Iris pigment epithelial cell (primary cell): Measurements from ENCODE around the gene NUMA1.

ENCODE experiments used
- DNase-seq: peaks from one replicate; pipeline ENCODE4 v3.0.0-alpha.2; 2011; ENCODE audit warnings: low read depth

The NUMA1 gene

DNA sequence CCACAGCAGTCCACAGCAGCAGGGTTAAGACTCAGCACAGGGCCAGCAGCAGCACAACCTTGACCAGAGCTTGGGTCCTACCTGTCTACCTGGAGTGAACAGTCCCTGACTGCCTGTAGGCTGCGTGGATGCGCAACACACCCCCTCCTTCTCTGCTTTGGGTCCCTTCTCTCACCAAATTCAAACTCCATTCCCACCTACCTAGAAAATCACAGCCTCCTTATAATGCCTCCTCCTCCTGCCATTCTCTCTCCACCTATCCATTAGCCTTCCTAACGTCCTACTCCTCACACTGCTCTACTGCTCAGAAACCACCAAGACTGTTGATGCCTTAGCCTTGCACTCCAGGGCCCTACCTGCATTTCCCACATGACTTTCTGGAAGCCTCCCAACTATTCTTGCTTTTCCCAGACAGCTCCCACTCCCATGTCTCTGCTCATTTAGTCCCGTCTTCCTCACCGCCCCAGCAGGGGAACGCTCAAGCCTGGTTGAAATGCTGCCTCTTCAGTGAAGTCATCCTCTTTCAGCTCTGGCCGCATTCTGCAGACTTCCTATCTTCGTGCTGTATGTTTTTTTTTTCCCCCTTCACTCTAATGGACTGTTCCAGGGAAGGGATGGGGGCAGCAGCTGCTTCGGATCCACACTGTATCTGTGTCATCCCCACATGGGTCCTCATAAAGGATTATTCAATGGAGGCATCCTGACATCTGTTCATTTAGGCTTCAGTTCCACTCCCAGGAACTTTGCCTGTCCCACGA, 78.3 kb downstream of the NUMA1 start:
- no peak for DNase-seq

DNA sequence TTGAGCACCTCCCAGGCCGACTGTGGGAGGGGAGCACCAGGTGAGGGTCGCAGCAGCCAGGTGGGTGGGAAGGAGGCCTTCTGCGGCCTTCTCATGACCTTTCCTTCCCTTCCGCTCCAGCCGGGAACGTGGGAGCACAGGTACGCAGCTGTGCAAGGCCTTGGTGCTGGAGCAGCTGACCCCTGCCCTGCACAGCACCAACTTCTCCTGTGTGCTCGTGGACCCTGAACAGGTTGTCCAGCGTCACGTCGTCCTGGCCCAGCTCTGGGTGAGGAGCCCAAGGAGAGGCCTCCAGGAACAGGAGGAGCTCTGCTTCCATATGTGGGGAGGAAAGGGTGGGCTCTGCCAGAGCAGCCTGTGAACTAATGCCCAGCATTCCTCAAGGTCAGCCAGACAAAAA, 79.1 kb downstream of the NUMA1 start:
- no peak for DNase-seq

DNA sequence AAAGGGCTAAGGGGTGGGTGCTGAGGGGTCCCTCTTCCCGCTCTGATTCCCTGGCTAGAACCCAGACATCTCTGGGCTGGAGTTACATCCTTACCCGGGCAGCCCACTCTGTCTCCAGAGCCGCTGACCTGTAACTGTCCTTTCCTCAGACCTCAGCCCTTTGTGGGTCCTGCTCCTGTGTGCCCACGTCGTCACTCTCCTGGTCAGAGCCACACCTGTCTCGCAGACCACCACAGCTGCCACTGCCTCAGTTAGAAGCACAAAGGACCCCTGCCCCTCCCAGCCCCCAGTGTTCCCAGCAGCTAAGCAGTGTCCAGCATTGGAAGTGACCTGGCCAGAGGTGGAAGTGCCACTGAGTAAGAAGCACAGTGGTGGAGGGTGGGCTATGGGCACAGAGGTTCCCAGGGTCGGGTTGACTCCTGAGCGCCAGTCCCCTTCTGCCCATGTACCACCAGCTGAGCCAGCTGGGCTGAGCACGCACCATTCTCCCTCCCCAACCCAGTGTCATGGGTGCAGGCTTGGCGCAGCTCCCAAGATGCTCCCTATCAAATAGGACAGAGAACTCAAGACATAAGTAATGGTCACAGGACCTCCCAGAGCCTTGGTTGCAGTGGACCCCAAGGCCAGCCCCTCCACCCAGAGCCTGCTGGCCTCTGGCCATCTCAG, 80.0 kb downstream of the NUMA1 start:
- no peak for DNase-seq

DNA sequence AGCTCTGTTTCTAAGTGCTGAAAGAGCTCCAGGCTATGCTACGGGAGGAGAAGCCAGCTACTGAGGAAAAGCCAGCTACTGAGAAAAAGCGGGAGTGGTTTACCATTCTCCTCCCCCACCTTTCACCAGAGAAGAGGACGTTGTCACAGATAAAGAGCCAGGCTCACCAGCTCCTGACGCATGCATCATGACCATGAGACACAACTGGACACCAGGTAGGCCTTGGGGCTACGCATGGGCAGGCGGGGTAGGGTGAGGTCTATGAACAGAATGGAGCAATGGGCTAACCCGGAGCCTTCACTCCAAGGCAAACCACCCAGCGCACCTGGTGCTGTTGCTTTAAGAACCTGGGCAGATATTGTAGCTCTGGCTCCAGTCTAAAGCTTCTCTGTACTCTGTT, 80.5 kb downstream of the NUMA1 start:
- no peak for DNase-seq

DNA sequence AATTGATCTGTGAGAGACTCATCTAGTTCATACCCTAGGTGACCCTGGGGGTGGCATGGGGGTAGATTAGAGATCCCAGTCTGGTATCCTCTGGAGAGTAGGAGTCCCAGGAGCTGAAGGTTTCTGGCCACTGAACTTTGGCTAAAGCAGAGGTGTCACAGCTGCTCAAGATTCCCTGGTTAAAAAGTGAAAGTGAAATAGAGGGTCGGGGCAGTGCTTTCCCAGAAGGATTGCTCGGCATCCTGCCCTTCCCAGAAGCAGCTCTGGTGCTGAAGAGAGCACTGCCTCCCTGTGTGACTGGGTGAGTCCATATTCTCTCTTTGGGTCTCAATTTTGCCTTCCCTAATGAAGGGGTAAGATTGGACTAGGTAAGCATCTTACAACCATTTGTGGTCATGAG, 81.0 kb downstream of the NUMA1 start:
- DNase-seq: peak; percentile 39

DNA sequence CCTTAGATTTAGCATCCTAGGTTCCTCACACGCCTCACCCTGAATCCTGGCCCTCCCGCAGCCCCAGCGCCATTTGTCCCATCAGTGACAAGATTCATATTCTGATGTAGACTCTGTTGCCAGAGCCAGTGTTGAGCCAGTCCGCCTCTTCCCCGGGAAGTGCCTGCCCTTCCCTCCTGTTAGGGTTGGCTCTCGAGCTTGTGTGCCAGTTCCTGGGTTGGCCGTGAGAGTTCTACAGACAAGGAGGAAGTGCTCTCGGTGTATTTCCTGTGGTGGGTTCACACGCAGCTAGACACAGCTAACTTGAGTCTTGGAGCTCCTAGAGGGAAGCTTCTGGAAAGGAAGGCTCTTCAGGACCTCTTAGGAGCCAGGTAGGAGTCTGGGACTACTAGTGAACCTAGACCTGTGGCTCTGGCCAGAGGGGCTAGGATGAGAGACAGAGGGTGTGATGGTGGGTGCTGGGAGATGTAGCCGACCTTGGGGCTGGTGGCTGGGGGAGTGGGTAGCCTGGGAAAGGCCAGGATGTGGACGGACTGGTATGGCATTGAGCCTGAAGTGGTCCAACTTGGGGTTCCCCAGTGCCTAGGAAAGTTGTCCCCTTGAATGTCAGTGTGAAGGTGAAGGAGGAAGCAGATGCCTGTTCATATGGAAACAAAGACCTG, 81.6 kb downstream of the NUMA1 start, which contains the start of gene IL18BP:
IL18BP (plus strand) TSS at position 261 of the 662 bp plus-strand sequence. CDS start 1,076 bp downstream, outside the sequence.
- no peak for DNase-seq

DNA sequence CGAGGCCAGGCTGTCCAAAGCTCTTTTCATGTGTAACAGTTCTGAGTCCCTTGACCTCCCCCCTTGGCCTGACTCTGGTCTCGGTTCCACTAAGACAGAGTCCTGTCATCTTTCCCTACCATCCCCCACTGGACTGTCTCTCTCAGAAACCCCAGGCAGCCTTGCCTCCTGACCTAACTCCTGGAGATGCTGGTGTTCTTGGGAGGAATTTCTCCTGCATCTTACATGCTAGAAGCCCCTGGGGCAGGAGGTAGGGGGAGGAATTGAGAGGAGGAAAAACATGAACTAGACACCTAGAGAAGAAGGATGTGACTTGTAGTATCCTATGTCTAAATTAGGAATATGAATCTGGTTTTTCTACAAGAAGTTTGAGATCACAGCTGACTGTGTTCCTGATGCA, 82.3 kb downstream of the NUMA1 start:
- DNase-seq: no peak

DNA sequence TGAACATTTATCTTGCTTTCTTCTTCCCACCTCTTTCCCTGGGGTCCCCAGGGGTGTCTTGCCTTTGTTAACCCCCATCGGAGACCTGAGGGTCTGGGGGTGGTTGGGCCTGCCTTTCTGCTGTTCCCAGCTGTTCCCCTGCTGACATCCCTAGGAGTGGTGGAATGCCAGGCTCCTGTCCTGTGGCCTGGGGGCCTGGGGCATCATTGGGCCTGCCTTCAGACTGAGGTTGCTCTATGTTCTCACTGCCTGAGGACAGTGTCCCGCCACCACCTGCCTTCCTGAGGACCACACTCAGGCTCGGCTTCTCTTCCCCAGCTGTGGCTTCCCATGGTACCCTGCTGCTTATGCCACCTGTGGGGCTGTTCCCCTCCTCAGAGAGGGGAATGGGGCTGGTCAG, 82.7 kb downstream of the NUMA1 start:
- DNase-seq: no peak

DNA sequence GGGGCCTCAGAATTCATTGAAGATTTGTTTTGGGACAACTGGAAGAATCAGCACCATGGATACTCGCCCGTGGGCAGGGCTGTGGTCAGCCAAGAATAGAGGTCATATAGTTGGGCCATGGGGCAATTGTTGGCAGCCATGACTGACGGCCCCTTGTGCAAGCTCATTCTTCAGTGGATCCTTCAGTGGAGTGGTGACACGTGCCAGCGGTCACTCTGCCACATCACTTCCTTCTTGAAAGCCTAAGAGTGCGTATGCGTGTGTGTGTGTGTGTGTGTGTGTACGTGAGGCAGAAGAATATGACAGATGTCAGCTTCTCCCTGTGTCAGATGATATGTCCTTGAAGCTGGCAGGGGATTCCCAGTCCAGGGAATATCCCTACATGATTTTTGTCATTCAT, 83.4 kb downstream of the NUMA1 start:
- no peak for DNase-seq

DNA sequence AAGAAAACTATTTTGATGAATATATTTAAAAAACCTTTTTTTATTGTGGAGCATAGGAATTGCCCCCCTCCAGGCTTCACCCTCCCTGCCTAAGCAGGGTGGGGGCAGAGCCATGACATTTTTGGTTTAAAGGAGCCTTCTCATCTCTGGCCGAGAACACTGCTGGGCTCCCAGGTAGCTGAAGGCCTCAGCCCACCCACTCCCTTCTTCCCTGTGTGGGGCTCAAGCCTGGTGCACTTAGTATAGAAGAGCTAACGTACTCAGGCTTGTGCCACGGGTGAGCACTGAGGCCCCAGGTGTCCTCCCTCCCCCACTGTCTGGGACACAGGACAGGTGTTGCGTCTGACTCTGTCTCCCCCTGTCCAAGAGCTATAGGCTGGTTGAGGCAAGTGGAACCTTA, 83.8 kb downstream of the NUMA1 start:
- DNase-seq: no peak

DNA sequence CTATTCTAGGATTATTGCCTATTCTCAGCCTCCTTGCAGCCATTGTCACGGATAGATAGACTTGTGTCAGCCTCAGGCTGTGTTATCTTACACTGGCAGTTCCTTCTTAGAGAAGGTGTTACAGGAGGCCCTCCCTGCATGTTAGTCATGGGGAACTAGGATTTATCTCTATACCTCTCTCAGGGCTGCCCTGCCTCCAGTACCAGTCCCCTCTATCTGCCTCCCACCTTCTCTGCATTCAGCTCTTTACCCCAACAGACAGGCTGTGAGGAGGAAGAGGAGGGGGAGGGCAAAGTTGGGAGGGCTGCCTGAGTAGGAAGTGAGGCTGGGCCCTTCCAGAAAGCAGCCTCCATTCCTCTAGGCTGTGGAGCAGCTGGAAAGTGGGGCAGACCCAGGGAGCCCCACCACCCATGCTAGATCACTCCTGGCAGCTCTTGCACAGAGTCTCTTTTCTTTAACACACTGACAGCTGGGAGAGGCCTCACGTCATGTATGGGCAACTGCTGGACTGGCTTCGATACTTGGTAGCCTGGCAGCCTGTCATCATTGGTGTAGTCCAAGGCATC, 84.5 kb downstream of the NUMA1 start:
- no peak for DNase-seq

DNA sequence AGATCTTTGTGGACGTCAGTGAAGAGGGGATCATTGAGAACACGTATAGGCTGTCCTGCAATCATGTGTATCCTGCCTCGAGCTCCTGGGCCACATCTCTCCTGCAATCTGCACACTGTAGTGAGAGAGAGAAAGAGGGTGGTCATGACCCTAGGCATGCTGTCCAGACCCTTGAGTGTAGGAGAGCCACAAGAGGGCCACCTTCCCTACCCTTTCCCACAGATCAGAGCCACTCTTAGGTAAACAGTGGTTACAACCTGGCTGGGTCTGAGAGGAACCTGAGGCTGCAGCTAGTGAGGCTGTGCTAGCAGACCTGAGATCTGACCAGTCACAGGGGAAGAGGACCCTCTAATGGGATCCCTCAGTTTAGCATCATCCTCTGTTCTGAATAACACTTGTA, 85.6 kb downstream of the NUMA1 start:
- no peak for DNase-seq

DNA sequence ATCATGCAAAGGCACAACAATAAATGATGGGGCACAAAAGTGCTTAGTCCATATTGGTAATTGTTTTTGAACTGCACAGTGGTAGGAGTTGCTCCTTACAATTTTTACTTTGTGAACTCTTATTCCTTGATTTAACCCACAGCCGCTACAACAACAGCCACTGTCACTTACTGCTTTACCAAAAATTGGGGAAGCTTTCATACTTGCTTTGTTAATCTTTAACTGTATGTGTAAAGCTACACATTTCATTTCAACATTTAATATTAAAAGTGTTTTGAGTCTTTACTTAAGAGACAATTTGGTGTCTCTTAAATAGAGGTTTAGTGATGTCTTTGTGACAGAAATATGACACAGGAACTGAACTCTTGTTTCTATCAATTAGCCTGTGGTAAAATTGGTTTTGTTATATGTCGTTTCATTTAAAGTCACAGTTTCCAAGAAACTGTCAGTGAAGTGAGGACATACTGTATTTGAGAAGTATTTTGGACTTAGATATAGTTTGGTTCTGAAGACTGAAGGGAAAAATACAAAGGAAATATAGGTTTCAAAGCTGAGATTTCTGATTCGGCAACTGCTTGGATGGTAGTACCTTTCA, 88.1 kb downstream of the NUMA1 start:
- DNase-seq: no peak

DNA sequence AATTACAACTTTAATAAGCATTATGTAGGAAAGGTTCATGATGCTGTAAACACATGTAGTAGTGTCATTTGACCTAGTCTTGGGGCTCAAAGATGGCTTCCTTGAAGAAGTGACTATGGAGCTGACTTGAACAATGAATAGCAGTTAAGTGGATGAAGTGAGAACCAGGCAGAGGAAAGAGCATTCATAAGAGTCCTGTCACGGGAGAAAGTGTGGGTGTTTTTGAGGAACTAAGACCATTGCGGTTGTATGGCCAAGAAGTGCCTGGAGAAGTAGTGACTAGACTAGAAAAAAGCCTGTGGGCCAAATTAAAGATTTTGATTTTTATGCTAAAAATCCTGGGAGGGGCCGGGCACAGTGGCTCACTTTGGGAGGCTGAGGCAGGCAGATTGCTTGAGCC, 88.8 kb downstream of the NUMA1 start:
- DNase-seq: no peak

DNA sequence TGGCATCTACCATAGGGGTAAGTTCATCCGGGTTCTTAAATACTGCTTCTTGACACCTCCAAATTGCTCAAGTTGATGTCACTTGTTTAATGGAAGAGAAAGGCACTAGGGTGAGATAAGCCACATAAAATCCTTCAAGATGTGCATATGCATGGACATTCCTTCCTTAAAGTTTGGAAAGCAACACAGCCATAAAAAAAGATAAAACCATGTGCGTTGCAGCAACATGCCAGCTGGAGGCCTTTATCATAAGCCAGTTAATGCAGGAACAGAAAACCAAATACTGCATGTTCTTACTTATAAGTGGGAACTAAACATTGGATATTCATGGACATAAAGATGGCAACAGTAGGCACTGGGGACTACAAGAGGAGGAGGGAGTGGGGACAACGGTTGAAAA, 89.6 kb downstream of the NUMA1 start:
- DNase-seq: no peak

DNA sequence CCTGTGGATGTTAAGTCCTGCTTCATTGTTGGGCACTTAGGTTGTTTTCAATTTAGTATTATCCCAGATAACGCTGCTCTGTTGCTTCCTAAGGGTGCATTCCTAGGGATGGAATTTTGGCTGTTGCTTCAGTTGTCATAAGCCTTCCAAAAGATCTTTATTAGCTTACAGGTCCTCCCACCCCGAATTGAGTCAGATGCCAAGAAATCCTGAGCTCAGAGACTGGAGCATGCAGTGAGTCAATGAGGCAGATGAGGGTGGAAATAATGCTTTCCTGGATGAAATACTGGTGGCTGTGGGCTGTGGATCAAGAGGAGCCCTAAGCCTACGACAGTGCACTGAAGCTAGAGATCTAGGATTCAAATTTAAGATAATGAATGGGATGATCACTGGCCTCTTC, 92.3 kb downstream of the NUMA1 start:
- peak; percentile 72 for DNase-seq

DNA sequence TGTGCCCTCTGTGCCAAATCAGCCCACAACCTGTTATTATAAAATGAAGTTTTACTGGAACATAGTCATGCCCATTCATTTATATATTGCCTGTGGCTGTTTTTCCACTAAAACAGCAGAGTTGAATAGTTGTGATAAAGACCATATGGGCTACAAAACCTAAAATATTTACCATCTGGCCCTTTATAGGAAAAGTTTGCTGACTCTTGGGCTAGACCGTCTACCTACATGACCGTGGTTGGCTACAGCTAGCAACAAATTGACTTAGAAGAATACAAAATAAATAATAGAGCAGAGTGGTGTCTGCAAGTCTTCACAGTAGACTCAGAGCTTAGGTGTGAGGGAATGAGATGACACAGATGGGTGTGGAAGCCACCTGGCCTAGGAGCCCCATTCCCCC, 92.8 kb downstream of the NUMA1 start:
- no peak for DNase-seq

DNA sequence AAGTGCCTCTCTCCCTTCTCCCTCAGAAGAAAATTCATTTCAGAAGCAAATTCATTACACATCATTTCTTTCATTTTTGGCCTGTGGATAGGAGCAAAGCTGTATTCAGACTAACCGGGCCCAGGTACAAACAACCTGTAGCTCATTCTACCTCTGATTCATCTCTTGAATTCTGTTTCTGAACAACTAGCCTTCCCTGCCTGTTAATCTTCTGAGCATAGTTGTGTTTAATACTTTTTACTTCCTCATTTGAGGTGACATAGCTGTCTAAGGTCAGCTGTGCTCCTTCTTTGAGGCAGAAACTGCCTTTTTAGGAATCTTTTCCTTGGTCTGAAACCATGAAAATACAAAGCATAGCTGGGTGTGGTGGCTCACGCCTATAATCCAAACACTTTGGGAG, 94.2 kb downstream of the NUMA1 start:
- DNase-seq: no peak

DNA sequence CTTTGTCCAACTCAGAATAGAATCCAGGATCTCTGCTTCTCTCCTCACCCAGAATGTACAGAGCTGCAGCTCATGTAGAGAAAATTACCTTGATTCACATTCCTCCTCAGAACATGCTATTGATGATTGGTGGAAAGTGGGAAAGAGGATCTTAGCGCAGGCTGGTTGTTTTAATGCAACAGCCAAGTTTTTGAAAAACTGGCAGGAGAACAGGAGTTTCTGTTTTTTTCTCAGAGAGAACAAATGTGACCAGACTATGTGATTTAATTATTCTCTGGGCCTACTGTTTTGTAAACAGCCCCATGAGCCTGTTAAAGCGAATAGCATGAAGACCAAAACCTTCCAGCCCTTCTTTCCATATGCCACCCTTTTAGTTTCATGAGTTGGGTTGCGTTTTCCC, 100.7 kb downstream of the NUMA1 start:
- DNase-seq: no peak

DNA sequence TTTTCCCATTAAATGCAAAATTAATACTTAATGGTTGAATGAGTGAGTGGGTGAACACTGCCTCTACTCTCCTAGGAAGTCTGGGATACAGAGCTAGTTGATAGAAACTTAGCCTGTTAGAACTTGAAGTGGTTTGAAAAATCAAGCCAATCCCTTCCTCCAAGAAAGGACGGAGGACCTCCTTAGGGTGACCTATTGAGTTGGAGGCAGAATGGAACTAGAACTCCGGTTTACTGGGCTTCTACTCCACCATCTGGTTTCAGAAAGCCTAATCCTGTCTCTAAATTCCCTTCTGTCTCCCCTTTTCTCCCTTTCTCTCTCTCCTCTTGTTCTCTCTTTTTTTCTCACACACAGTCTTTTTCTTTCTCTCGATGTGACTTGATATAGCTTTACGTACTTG, 101.2 kb downstream of the NUMA1 start:
- DNase-seq: no peak

DNA sequence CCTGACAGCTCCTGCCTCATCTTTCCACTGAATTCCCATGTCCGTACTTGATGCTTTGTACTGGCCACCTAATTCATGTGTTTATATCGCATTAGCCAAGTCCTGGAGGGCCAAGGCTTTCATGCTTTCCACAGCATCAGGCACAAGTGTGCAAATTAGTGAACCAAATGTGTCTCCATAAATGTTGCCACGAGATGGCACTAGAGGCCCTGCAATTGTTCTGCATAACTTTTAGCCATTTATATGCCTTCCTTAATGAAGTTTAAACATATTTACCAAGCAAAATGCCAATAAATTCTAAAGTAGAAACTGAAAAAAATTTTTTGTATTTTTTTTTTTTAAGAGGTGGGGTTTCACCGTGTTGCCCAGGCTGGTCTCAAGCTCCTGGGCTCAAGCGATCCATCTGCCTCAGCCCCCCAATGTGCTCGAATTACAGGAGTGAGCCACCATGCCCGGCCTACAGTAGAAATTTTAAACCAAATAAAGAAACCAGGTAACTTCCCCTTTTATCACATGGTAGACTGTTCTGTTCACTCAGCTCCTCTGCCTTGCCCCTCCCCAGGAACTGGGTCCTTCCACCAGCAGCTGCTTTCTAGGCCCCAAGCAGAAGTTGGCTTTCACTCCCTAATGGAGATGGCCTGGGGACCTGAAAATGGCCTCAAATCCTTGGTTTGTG, 102.5 kb downstream of the NUMA1 start:
- DNase-seq: peak; percentile 38

DNA sequence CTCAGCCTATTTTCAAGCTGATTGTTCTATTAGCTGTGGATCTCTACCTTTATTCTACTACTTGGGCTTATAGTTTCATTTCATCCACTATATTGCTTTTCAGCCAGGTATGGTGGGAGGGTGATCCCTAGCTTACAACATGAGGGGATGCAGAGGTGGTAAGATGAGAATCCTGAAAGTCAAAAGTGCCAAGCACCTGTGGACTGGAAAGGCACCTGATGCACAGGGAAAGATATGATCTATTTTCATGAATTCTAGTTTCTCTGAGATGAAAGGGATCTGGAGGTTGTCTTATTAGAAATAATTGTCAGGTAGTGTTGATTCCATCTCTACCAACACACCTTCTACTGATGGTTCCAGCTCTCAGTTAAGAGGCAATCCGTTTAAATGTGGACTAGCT, 103.3 kb downstream of the NUMA1 start:
- no peak for DNase-seq
